SK-N-MC (cell line): ENCODE measurements around the gene SYN1.

ENCODE experiments used
- EZH2 ChIP-seq: fragments of 200-600 bp; sonication (generic); IDR thresholded peaks from one replicate; pipeline ENCODE4 v1.6.1; 2017; ENCODE audit warnings: antibody characterized with exemption
- FOXP2 ChIP-seq: optimal IDR thresholded peaks from 2 replicates; pipeline ENCODE3; 2011; ENCODE audit warnings: mild to moderate bottlenecking, moderate library complexity; ENCODE audit not compliant: insufficient read depth; ENCODE audit errors: extremely low read length, control extremely low read depth
- POLR2AphosphoS5 ChIP-seq: IDR thresholded peaks from 2 replicates; pipeline ENCODE4 v1.6.1; 2012; ENCODE audit warnings: mild to moderate bottlenecking, low read depth, low read length, borderline replicate concordance

DNA sequence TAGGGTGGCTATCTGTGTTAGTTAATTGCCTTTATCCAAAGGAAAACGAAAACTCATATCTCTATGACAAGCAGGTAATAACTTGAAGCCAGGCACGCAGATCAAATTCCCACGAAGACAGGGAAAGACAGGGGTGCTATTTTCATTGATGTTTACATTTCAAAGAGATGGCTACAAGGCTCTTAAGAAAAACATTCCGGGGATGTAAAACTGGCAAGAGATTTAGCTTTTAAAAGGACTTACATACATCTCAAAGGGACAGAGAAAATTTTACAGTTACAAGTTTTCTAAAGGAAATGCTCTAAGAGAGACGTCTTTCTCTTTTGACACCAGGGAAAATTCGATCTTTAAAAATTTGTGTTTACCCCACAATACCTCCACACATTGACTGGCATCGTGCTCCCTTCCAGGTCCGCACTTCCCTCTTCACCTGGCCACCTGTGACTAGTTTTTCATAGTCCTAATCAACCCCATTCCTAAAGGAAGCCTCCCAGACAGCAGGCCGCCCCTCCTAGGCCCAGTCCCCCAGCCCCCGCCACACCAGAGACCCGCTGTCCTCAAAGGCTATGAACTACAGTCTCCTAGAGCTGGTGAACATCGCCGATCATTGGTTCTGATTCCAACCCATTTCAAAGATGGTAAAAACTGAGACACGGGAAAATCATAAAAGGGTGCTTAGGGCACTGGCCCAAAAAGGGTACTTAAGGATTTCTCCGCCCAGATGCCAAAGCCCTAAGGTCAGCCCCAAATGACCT, 59.3 kb downstream of the SYN1 start:
- TF ChIP-seq EZH2, result no peak
- TF ChIP-seq POLR2AphosphoS5, result no peak
- no peak for TF ChIP-seq FOXP2
